Muscle of leg (tissue), 11 donors: ENCODE data around the gene BNIP3. TPM values are rescaled to one million over a fixed set of nuclear protein-coding genes. Genes with fewer than 3 reads are reported as not detected.
"Not testable (repeated sequence)": the region's sequence is repeated elsewhere in the genome, so short reads cannot be mapped to it uniquely, and the experiment has no call there.

ENCODE experiments used
- DNase-seq: peaks from one replicate; pipeline ENCODE4 v3.0.0; 2013
- H3K27ac ChIP-seq: one replicate; pipeline ENCODE4 v1.5.1; 2013; ENCODE audit warnings: mild to moderate bottlenecking, low read length, control low read depth
- H3K27me3 ChIP-seq: one replicate; pipeline ENCODE4 v1.6.1; 2013; ENCODE audit warnings: low read length; ENCODE audit not compliant: control insufficient read depth, insufficient read depth
- H3K36me3 ChIP-seq: one replicate; pipeline ENCODE4 v1.6.1; 2013; ENCODE audit warnings: low read length; ENCODE audit not compliant: control insufficient read depth, insufficient read depth
- H3K4me1 ChIP-seq: one replicate; pipeline ENCODE4 v1.6.1; 2013; ENCODE audit warnings: low read length; ENCODE audit not compliant: control insufficient read depth, insufficient read depth
- H3K4me3 ChIP-seq: one replicate; pipeline ENCODE4 v1.5.1; 2013; ENCODE audit warnings: low read length, control low read depth
- H3K9me3 ChIP-seq: replicated peaks from 2 replicates; pipeline ENCODE4 v1.6.1; 2013; ENCODE audit warnings: low read depth, low read length; ENCODE audit not compliant: control insufficient read depth
- WGBS: methylation state at CpG from one replicate; pipeline ENCODE4 v1.1.5; 2013; ENCODE audit warnings: missing lambda C conversion rate; ENCODE audit not compliant: insufficient coverage; 5-methylcytosine and 5-hydroxymethylcytosine counted together
- polyA plus RNA-seq, 8 donors: library from polyadenylated mRNA; unstranded; fragments of 120-200 nt; gene quantifications; one replicate each; pipeline versions ENCODE4 v1.2.1 to v1.2.3, GENCODE V29; 2013; ENCODE audit warnings: inconsistent platforms in 1 of 8, low replicate concordance in 1 of 8; ENCODE audit not compliant: insufficient read length in 8 of 8, insufficient read depth in 1 of 8
- total RNA-seq: library from RNA; stranded (reverse); fragments of 120-200 nt; gene quantifications from one replicate; pipeline ENCODE4 v1.2.4, GENCODE V29; 2013

Gene BNIP3
- total and polyA plus RNA-seq, 9 donors, result 34.6 to 44.6 (median 40.0) TPM

- Histone ChIP-seq H3K4me1 (peaks cover 9% of the 10 kb centered on the region), H3K4me3 (no peak overlapping the region), H3K36me3 (peaks cover 31% of the 10 kb centered on the region), H3K9me3 (no peaks in the 10 kb centered on the region), H3K27me3 (no peaks in the 10 kb centered on the region), H3K27ac (no peak overlapping the region)
- 77% methylated on average over 23 of the region's 26 CpGs for WGBS
- DNase-seq, result no peak
Observed at GRCh38 chr10:131961047-131961776, 20.5 kb downstream of the BNIP3 start.

GRCh38 chr10:131960631-131961046, 21.1 kb downstream of the BNIP3 start:
- Histone ChIP-seq H3K36me3 (peaks cover 35% of the 10 kb centered on the region), H3K27ac (no peak overlapping the region), H3K4me1 (peaks cover 9% of the 10 kb centered on the region), H3K9me3 (no peaks in the 10 kb centered on the region), H3K27me3 (no peaks in the 10 kb centered on the region), H3K4me3 (no peak overlapping the region)
- DNase-seq, result no peak
- 71% methylated on average over 17 of the region's 18 CpGs for WGBS

GRCh38 chr10:131959841-131960240, 21.9 kb downstream of the BNIP3 start:
- no peak for DNase-seq
- Histone ChIP-seq H3K4me1 (peaks cover 9% of the 10 kb centered on the region), H3K4me3 (no peak overlapping the region), H3K9me3 (no peaks in the 10 kb centered on the region), H3K27me3 (no peaks in the 10 kb centered on the region), H3K27ac (no peak overlapping the region), H3K36me3 (peaks cover 39% of the 10 kb centered on the region)
- 87% methylated on average over 19 of the region's 19 CpGs for WGBS

GRCh38 chr10:131955591-131956340, 26.0 kb downstream of the BNIP3 start:
- Histone ChIP-seq H3K4me3 (no peak overlapping the region), H3K27me3 (no peaks in the 10 kb centered on the region), H3K36me3 (peaks cover 62% of the 10 kb centered on the region), H3K4me1 (no peaks in the 10 kb centered on the region), H3K9me3 (no peaks in the 10 kb centered on the region), H3K27ac (no peak overlapping the region)
- DNase-seq, result no peak
- 97% methylated on average over 35 of the region's 38 CpGs for WGBS

- peaks cover 63% of the 10 kb centered on the region for H3K36me3 ChIP-seq
- 94% methylated on average over 20 of the region's 21 CpGs for WGBS
- no peaks in the 10 kb centered on the region for H3K4me1 ChIP-seq
Observed at GRCh38 chr10:131954356-131954965, 27.3 kb downstream of the BNIP3 start.

GRCh38 chr10:131949908-131950307, 31.8 kb downstream of the BNIP3 start:
- peaks cover 77% of the 10 kb centered on the region for H3K36me3 ChIP-seq
- 92% methylated on average over 5 of the region's 7 CpGs for WGBS
- not testable (repeated sequence) for H3K27ac ChIP-seq, H3K9me3 ChIP-seq, DNase-seq, H3K4me3 ChIP-seq, H3K27me3 ChIP-seq, H3K4me1 ChIP-seq

More at GRCh38 chr10:131954356-131954965, 27.3 kb downstream of the BNIP3 start:
- H3K27ac ChIP-seq, result no peak overlapping the region
- no peaks in the 10 kb centered on the region for H3K27me3 ChIP-seq
- H3K9me3 ChIP-seq, result no peaks in the 10 kb centered on the region
- DNase-seq, result no peak
- H3K4me3 ChIP-seq, result no peak overlapping the region

- no peak for DNase-seq
- Histone ChIP-seq H3K36me3 (peaks cover 72% of the 10 kb centered on the region), H3K27me3 (no peaks in the 10 kb centered on the region), H3K27ac (no peak overlapping the region), H3K9me3 (no peaks in the 10 kb centered on the region), H3K4me1 (no peaks in the 10 kb centered on the region), H3K4me3 (no peak overlapping the region)
- 96% methylated on average over 15 of the region's 23 CpGs for WGBS
Observed at GRCh38 chr10:131949041-131949862, 32.5 kb downstream of the BNIP3 start.

- Histone ChIP-seq H3K27me3 (no peaks in the 10 kb centered on the region), H3K36me3 (peaks cover 71% of the 10 kb centered on the region), H3K9me3 (no peaks in the 10 kb centered on the region), H3K4me3 (no peak overlapping the region), H3K27ac (no peak overlapping the region), H3K4me1 (no peaks in the 10 kb centered on the region)
- DNase-seq, result no peak
- WGBS, result 97% methylated on average over 5 of the region's 6 CpGs
Observed at GRCh38 chr10:131948501-131948900, 33.2 kb downstream of the BNIP3 start.

- no peaks in the 10 kb centered on the region for H3K27me3 ChIP-seq
- peaks cover 76% of the 10 kb centered on the region for H3K36me3 ChIP-seq
- H3K9me3 ChIP-seq, result no peaks in the 10 kb centered on the region
- 100% methylated on average over 11 of the region's 18 CpGs for WGBS
- DNase-seq, result no peak
- H3K4me1 ChIP-seq, result no peaks in the 10 kb centered on the region
- no peak overlapping the region for H3K27ac ChIP-seq
- H3K4me3 ChIP-seq, result no peak overlapping the region
Observed at GRCh38 chr10:131947631-131948347, 33.9 kb downstream of the BNIP3 start.
